Peyer's patch (tissue), 4 donors: ENCODE results near the gene ATP11A. TPM values are rescaled to one million over a fixed set of nuclear protein-coding genes. Genes with fewer than 3 reads are reported as not detected.

Source experiments
- DNase-seq, 3 donors: peaks; one replicate each; pipeline ENCODE4 v3.0.0-alpha.2; 2017 to 2019
- H3K27ac ChIP-seq, 4 donors: fragments of 200-600 bp; sonication (generic); one replicate each; pipeline ENCODE4 v1.5.1; 2016 to 2019
- H3K27me3 ChIP-seq, 2 donors: fragments of 200-600 bp; sonication (generic); one replicate each; pipeline ENCODE4 v1.5.1; 2019
- H3K36me3 ChIP-seq, 3 donors: fragments of 200-600 bp; sonication (generic); one replicate each; pipeline ENCODE4 v1.5.1; 2016 to 2019
- H3K4me1 ChIP-seq, 4 donors: fragments of 200-600 bp; sonication (generic); one replicate each; pipeline ENCODE4 v1.5.1; 2016 to 2019
- H3K4me3 ChIP-seq, 4 donors: fragments of 200-600 bp; sonication (generic); 1 replicate in 3 of 4; 2 replicates in 1 of 4; pipeline ENCODE4 v1.5.1; 2016 to 2019; ENCODE audit warnings: mild to moderate bottlenecking in 1 of 4
- H3K9me3 ChIP-seq, 4 donors: fragments of 200-600 bp; sonication (generic); one replicate each; pipeline ENCODE4 v1.5.1; 2016 to 2019; ENCODE audit warnings: mild to moderate bottlenecking in 1 of 4
- POLR2A ChIP-seq, 2 donors: fragments of 450-650 bp; IDR thresholded peaks; one replicate each; pipeline ENCODE4 v1.5.1; 2017; ENCODE audit warnings: antibody characterized with exemption in 2 of 2, mild to moderate bottlenecking in 2 of 2, moderate library complexity in 2 of 2
- total RNA-seq, 4 donors: library from RNA; depleted of rRNA; stranded (reverse); fragments of >200 nt; gene quantifications; one replicate each; pipeline ENCODE4 v1.1.0, GENCODE V29; 2016
- TF ChIP-seq, protein P1 (sequence below), 6 experiments: fragments of 450-650 bp in 4 of 6; fragments of 200-600 bp in 2 of 6; sonication (generic) in 1 of 6; IDR thresholded peaks; one replicate each; pipeline ENCODE4 v1.5.1; 2017 to 2019; ENCODE audit warnings: antibody characterized with exemption in 6 of 6, mild to moderate bottlenecking in 3 of 6, moderate library complexity in 1 of 6

ATP11A gene
- total RNA-seq, 4 donors from 2014 or later, result 33.1 to 64.2 (median 53.7) TPM

DNA sequence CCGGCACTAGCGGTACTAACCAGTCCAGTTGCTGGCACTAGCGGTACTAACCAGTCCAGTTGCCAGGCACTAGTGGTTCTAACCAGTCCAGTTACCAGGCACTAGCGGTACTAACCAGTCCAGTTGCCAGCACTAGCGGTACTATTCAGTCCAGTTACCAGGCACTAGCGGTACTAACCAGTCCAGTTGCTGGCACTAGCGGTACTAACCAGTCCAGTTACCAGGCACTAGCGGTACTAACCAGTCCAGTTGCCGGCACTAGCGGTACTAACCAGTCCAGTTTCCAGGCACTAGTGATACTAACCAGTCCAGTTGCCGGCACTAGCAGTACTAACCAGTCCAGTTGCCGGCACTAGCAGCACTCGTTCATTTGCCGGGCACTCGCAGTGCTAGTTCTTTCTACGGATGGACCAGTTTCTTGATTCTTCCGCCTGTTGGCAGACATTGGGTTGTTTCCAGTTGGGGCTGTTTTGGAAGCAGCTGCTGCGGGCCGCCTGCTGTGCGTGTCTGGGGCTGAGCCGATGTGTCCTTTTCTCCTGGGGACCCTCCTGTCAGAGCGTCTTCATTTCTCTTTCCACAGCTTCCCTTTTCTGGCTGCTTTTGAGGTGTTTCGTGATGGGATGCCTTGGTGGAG, 155.8 kb downstream of the ATP11A start:
- Histone ChIP-seq H3K36me3 (peaks cover 0 to 20% (median 0%) of the 10 kb centered on the region in 3 donors), H3K27me3 (no peaks in the 10 kb centered on the region), H3K4me1 (no peaks in the 10 kb centered on the region), H3K27ac (no peak overlapping the region), H3K9me3 (no peaks in the 10 kb centered on the region), H3K4me3 (no peak overlapping the region)
- DNase-seq, result peak in 1 of 3 donors; percentile 13
- TF ChIP-seq, protein P1, sequence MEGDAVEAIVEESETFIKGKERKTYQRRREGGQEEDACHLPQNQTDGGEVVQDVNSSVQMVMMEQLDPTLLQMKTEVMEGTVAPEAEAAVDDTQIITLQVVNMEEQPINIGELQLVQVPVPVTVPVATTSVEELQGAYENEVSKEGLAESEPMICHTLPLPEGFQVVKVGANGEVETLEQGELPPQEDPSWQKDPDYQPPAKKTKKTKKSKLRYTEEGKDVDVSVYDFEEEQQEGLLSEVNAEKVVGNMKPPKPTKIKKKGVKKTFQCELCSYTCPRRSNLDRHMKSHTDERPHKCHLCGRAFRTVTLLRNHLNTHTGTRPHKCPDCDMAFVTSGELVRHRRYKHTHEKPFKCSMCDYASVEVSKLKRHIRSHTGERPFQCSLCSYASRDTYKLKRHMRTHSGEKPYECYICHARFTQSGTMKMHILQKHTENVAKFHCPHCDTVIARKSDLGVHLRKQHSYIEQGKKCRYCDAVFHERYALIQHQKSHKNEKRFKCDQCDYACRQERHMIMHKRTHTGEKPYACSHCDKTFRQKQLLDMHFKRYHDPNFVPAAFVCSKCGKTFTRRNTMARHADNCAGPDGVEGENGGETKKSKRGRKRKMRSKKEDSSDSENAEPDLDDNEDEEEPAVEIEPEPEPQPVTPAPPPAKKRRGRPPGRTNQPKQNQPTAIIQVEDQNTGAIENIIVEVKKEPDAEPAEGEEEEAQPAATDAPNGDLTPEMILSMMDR (IDR thresholded peaks at IDR 0.05), result no peak
- TF ChIP-seq POLR2A (IDR thresholded peaks at IDR 0.05), result no peak

DNA sequence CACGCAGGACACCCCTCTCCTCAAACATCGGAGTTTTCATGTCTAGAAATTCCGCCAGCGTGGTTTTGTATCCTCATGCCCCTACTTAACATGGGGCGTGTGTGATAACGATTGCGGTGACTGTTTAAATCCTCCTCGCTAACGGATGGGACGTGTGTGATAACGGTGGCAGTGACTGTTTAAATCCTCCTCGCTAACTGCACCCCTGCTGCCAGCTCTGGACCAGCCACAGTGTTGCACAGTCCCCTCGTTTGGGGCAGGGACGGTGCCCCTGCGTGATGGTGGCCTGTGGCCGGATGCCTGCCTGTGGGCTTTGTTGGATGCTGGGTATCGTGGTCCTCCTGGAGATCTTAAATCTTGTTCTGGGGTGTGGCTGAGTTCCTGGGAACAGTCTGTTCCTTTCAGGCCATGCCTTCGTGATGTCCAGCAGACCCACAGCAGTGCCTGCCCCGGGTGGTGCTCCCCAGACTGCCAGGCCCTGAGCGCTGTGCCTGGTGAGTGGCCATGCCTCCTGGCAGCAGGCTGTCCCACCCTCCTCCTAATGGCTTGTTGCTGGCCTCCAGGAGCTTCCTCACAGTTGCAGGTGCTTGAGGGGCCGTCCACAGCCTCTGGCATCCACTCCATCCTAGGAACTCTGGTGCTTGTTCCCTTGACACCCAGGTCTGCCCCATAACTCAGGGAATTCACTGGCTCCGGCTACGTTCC, 156.7 kb downstream of the ATP11A start:
- Histone ChIP-seq H3K27me3 (no peaks in the 10 kb centered on the region), H3K4me3 (no peak overlapping the region), H3K4me1 (no peaks in the 10 kb centered on the region), H3K9me3 (no peaks in the 10 kb centered on the region), H3K27ac (no peak overlapping the region), H3K36me3 (peaks cover 0 to 20% (median 0%) of the 10 kb centered on the region in 3 donors)
- peak in 1 of 3 donors; percentile 17 for DNase-seq
- TF ChIP-seq, protein P1 (IDR thresholded peaks at IDR 0.05), result no peak
- no peak for TF ChIP-seq POLR2A (IDR thresholded peaks at IDR 0.05)

DNA sequence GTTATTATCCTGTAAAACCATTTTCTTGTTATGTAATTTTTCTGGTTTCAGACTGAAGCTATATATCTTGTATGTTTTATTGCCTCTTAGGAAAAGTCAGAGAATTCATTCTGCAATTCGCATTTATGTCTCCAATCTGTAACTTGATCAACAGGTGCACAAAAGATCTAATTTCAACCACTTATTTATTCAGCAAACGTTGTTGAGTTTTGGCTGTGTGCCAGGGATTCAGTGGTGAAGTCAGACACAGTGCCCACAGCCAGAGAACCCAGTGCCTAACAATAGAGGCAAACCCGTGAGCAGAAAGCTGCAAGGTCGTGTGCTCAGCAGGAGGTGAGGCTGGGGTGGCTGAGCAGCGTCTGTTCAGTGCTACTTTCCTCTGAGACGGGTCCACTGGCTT, 159.7 kb downstream of the ATP11A start:
- H3K36me3 ChIP-seq, result peaks cover 0 to 46% (median 0%) of the 10 kb centered on the region in 3 donors
- DNase-seq, result peak in 1 of 3 donors; percentile 43
- no peak overlapping the region for H3K27ac ChIP-seq
- no peaks in the 10 kb centered on the region for H3K9me3 ChIP-seq
- no peaks in the 10 kb centered on the region for H3K27me3 ChIP-seq
- no peaks in the 10 kb centered on the region for H3K4me1 ChIP-seq
- H3K4me3 ChIP-seq, result no peak overlapping the region
- TF ChIP-seq POLR2A (IDR thresholded peaks at IDR 0.05), result no peak
- TF ChIP-seq, protein P1 (IDR thresholded peaks at IDR 0.05), result no peak

DNA sequence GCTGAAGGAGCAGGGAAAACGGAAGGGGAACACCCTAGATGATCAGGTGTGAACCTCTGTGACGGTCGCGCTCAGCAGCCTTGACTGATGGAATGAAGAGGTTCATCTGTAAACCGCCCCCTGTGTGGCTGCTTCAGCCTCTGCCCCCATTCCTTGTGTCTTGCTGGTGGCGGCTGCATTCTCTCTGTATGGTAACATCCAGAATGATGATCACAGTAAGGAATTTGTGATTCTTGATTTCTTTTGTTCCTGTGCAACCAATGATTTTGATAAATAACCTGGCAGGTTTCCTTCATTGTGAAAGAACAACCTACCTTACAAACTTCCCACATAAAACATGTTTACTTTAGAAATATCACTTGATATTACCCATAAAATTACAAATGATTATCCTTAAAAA, 160.4 kb downstream of the ATP11A start:
- TF ChIP-seq POLR2A (IDR thresholded peaks at IDR 0.05), result no peak
- TF ChIP-seq, protein P1 (IDR thresholded peaks at IDR 0.05), result no peak
- H3K9me3 ChIP-seq, result no peaks in the 10 kb centered on the region
- DNase-seq, result peak in 1 of 3 donors; percentile 35
- no peaks in the 10 kb centered on the region for H3K4me1 ChIP-seq
- H3K4me3 ChIP-seq, result no peak overlapping the region
- H3K27me3 ChIP-seq, result no peaks in the 10 kb centered on the region
- peaks cover 0 to 53% (median 0%) of the 10 kb centered on the region in 3 donors for H3K36me3 ChIP-seq
- H3K27ac ChIP-seq, result no peak overlapping the region

DNA sequence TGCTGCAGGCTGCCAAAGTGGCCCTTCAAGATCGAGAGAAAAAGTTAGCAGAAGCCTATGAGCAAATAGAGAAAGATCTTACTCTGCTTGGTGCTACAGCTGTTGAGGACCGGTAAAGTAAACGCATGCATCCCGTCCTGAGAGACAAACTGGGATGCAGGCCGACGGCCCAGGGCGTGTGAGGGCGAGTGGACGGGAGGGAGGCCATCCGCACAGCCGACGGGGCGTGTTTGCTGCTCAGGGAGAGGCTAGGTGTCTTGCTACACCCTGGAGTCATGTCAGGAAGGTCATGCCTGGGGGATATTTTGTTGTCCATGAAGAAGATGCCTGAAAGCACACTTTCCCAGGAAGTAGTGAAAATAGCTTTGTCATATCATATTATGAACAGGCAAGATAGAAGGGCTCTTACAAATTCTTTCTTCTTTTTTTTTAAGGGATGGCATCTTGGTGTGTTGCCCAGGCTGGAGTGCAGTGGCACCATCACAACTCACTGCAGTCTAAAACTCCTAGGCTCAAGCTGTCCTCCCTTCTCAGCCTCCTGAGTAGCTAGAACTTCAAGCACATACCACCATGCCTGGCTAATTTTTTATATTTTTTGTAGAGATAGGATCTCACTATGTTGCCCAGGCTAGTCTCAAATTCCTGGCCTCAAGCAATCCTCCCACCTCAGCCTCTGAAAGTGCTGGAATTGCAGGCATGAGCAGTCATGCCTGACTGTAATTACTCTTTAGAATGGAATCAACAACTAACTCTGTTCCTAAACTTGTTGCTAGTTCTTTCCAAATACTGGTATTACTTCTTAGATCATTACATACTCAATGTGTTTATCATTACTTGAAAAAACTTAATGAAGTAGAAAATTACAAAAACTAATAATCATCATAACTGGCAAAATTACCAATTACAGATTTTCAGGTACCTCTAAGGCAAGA, 161.5 kb downstream of the ATP11A start:
- no peak overlapping the region for H3K27ac ChIP-seq
- TF ChIP-seq, protein P1 (IDR thresholded peaks at IDR 0.05), result no peak
- TF ChIP-seq POLR2A (IDR thresholded peaks at IDR 0.05), result no peak
- H3K27me3 ChIP-seq, result no peaks in the 10 kb centered on the region
- H3K9me3 ChIP-seq, result no peaks in the 10 kb centered on the region
- no peaks in the 10 kb centered on the region for H3K4me1 ChIP-seq
- H3K36me3 ChIP-seq, result peaks cover 0 to 61% (median 0%) of the 10 kb centered on the region in 3 donors
- peak in 1 of 3 donors; percentile 29 for DNase-seq
- H3K4me3 ChIP-seq, result no peak overlapping the region
